GM10248 (cell line): ENCODE measurements around the gene INHBC.

Source experiments
- CTCF ChIA-PET: fragments of 300-600 bp; sonication (Branson Sonifier 250); formaldehyde crosslinking; extraction: SDS; loops from one replicate; lab custom pipeline; 2021; ENCODE audit warnings: antibody characterized with exemption; lab: Yijun Ruan, JAX
- POLR2A ChIA-PET: fragments of 350-650 bp; sonication (Branson Sonifier 250); formaldehyde crosslinking; extraction: SDS; loops from one replicate; lab custom pipeline; 2020; ENCODE audit warnings: antibody characterized with exemption; lab: Yijun Ruan, JAX
- DNase-seq: peaks from one replicate; pipeline ENCODE4 v3.0.0; 2012; ENCODE audit errors: extremely low spot score
- TF ChIP-seq, protein P1 (sequence below): IDR thresholded peaks from 2 replicates; pipeline ENCODE4 v1.5.1; 2012; ENCODE audit warnings: mild to moderate bottlenecking, low read depth; ENCODE audit errors: extremely low read depth, missing control alignments, control extremely low read depth

The INHBC gene

DNA sequence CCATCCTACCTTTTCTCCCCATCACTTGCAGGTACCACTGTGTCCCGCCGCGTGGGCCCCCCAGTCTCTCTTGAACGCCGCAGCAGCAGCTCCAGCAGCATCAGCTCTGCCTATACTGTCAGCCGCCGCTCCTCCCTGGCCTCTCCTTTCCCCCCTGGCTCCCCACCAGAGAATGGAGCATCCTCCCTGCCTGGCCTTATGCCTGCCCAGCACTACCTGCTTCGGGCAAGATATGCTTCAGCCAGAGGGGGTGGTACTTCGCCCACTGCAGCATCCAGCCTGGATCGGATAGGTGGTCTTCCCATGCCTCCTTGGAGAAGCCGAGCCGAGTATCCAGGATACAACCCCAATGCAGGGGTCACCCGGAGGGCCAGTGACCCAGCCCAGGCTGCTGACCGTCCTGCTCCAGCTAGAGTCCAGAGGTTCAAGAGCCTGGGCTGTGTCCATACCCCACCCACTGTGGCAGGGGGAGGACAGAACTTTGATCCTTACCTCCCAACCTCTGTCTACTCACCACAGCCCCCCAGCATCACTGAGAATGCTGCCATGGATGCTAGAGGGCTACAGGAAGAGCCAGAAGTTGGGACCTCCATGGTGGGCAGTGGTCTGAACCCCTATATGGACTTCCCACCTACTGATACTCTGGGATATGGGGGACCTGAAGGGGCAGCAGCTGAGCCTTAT is 35.8 kb downstream of the INHBC start:
- no peak for DNase-seq
- ChIA-PET CTCF (interaction anchor here (1.7 to 4.2 kb wide), 2 partner anchors 11 to 15 kb away, joined by 8 to 20 read pairs; partner anchors contain the start of genes GLI1 and INHBE), POLR2A (no interaction called here)
- TF ChIP-seq, protein P1, sequence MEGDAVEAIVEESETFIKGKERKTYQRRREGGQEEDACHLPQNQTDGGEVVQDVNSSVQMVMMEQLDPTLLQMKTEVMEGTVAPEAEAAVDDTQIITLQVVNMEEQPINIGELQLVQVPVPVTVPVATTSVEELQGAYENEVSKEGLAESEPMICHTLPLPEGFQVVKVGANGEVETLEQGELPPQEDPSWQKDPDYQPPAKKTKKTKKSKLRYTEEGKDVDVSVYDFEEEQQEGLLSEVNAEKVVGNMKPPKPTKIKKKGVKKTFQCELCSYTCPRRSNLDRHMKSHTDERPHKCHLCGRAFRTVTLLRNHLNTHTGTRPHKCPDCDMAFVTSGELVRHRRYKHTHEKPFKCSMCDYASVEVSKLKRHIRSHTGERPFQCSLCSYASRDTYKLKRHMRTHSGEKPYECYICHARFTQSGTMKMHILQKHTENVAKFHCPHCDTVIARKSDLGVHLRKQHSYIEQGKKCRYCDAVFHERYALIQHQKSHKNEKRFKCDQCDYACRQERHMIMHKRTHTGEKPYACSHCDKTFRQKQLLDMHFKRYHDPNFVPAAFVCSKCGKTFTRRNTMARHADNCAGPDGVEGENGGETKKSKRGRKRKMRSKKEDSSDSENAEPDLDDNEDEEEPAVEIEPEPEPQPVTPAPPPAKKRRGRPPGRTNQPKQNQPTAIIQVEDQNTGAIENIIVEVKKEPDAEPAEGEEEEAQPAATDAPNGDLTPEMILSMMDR: no peak

DNA sequence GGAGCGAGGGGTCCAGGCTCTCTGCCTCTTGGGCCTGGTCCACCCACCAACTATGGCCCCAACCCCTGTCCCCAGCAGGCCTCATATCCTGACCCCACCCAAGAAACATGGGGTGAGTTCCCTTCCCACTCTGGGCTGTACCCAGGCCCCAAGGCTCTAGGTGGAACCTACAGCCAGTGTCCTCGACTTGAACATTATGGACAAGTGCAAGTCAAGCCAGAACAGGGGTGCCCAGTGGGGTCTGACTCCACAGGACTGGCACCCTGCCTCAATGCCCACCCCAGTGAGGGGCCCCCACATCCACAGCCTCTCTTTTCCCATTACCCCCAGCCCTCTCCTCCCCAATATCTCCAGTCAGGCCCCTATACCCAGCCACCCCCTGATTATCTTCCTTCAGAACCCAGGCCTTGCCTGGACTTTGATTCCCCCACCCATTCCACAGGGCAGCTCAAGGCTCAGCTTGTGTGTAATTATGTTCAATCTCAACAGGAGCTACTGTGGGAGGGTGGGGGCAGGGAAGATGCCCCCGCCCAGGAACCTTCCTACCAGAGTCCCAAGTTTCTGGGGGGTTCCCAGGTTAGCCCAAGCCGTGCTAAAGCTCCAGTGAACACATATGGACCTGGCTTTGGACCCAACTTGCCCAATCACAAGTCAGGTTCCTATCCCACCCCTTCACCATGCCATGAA is 36.5 kb downstream of the INHBC start:
- TF ChIP-seq, protein P1: no peak
- ChIA-PET CTCF (interaction anchor here (1.2 to 4.2 kb wide), 2 partner anchors 12 to 228 kb away, joined by 3 to 20 read pairs; partner anchors contain the start of gene GLI1), POLR2A (no interaction called here)

DNA sequence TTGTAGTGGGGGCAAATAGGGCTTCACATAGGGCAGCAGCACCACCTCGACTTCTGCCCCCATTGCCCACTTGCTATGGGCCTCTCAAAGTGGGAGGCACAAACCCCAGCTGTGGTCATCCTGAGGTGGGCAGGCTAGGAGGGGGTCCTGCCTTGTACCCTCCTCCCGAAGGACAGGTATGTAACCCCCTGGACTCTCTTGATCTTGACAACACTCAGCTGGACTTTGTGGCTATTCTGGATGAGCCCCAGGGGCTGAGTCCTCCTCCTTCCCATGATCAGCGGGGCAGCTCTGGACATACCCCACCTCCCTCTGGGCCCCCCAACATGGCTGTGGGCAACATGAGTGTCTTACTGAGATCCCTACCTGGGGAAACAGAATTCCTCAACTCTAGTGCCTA is 37.1 kb downstream of the INHBC start:
- DNase-seq: no peak
- ChIA-PET POLR2A (no interaction called here), CTCF (interaction anchor here (1.2 to 4.2 kb wide), 4 partner anchors 9 to 228 kb away, joined by 3 to 20 read pairs (median 4); partner anchors contain the start of gene GLI1)
- TF ChIP-seq, protein P1: no peak

More for the DNA sequence above, 36.5 kb downstream of the INHBC start:
- no peak for DNase-seq

DNA sequence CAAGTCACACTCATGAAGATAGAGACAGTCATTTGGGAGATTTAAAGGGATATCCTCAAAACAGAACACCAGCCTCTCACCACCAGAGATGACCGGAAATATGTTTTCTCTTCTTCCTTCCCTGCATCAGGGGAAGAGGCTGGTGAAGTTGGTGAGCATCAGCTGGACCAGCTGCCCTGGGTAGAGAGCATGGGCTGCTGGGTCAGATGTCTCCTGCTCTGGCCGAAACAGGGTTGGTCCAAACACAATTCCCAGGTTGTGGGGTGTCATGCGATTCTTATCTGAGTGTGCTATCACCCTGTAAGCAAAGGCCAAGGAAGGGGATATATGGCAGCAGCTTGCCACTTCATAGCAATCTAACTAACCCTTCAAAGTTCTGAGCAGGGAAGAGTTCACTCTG is 37.8 kb downstream of the INHBC start:
- TF ChIP-seq, protein P1: no peak
- CTCF ChIA-PET: interaction anchor here (1.2 to 4.2 kb wide), 4 partner anchors 10 to 229 kb away, joined by 3 to 20 read pairs (median 4); partner anchors contain the start of gene GLI1
- DNase-seq: no peak
- POLR2A ChIA-PET: no interaction called here

DNA sequence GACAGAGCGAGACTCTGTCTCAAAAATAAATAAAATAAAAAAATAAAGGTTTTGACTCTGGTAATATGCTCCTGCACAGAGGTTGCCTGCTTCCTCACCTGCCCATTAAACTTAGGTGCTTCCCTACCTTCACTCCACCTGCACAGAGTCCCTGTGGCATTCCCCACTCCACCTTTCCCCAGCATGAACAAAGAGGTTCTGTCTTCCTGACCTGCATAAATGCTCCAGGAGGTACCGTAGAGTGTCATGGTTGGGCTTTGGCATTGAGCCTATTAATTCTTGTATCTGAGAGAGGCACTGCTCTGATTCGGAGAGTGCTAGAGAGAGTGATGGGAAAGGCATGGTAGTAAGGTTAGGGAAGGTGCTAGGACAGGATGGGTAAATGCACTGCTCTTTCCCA is 38.8 kb downstream of the INHBC start:
- TF ChIP-seq, protein P1: no peak
- ChIA-PET CTCF (interaction anchor here (10.6 to 11.0 kb wide), 2 partner anchors 11 to 19 kb away, joined by 72 to 171 read pairs; partner anchors contain the start of genes GLI1 and INHBE), POLR2A (no interaction called here)
- DNase-seq: no peak

DNA sequence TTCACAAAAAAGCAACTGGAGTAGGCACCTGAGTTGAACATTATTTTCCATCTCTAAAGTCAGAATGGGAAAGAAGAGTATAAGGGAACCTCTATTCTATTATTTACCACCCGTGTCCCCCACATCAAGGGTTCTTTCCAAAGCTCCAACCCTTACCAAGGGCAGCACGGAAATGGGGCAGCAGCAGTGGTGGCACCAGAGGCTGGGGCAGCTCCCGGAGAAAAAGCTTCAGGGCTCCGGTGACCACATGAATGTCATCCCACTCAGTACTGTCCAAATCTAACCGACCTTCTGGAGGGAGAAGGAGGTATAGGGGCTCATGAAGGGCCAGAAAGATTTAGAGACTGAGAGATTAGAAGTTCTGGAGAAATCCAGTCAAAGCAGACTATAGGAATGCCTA is 39.3 kb downstream of the INHBC start:
- TF ChIP-seq, protein P1: no peak
- CTCF ChIA-PET: interaction anchor here (1.6 to 11.0 kb wide), 3 partner anchors 11 to 235 kb away, joined by 3 to 171 read pairs (median 72); partner anchors contain the start of genes GLI1 and INHBE
- POLR2A ChIA-PET: interaction anchor here (1.3 kb wide), 1 partner anchor 8 kb away, joined by 3 read pairs; no protein-coding TSS in a partner anchor
- no peak for DNase-seq
